HCT116 (cell line): ENCODE data around the gene SPAG6. TPM values are rescaled to one million over a fixed set of nuclear protein-coding genes. Genes with fewer than 3 reads are reported as not detected.

Experiments
- ATAC-seq: fragments of 200-7000 bp; cut with Tn5 transposase; 2 replicates; pipeline ENCODE4 v1.9.1; 2020; ENCODE audit warnings: mild to moderate bottlenecking, moderate library complexity
- BruUV-seq: library from RNA; stranded (reverse); fragments of 400-500 nt; replicated peaks from 2 replicates; lab custom pipeline; 2021; lab: Mats Ljungman, UMichigan
- CTCF ChIA-PET: fragments of 300-600 bp; sonication (Branson Sonifier 250); formaldehyde crosslinking; loops from one replicate; lab custom pipeline; 2021; ENCODE audit warnings: antibody characterized with exemption; lab: Charles Lee
- POLR2A ChIA-PET: fragments of 300-600, 350-600 bp; sonication (Branson Sonifier 250); formaldehyde crosslinking; loops from one replicate; lab custom pipeline; 2021; ENCODE audit warnings: antibody characterized with exemption; lab: Charles Lee
- RAD21 ChIA-PET, 2 experiments: fragments of 300-600 bp; sonication (Branson Sonifier 250); formaldehyde crosslinking; loops; one replicate each; lab custom pipeline; 2023; ENCODE audit warnings: low total read pairs in 2 of 2; ENCODE audit not compliant: uncharacterized antibody in 2 of 2, unreplicated experiment in 2 of 2, low non-redundant PET in 1 of 2; lab: Charles Lee
- DNase-seq: peaks from one replicate; pipeline ENCODE4 v3.0.0-alpha.2; 2010; ENCODE audit warnings: low read depth, low spot score
- H2AFZ ChIP-seq: fragments of 200-600 bp; shearing (Covaris generic), sonication (generic); 2 replicates; pipeline ENCODE4 v1.6.1; 2017; ENCODE audit warnings: low read depth, mixed run types, mixed read lengths, antibody characterized with exemption, low read length; ENCODE audit not compliant: poor library complexity, severe bottlenecking
- H3K27ac ChIP-seq: 2 replicates; pipeline ENCODE4 v1.5.1; 2012; ENCODE audit warnings: low read depth, low read length
- H3K27me3 ChIP-seq: fragments of 200-600 bp; sonication (generic); 2 replicates; pipeline ENCODE4 v1.6.1; 2016; ENCODE audit warnings: mixed run types, low read length, mixed read lengths; ENCODE audit not compliant: insufficient read depth
- H3K36me3 ChIP-seq, 2 experiments: fragments of 200-500 bp in 1 of 2; fragments of 200-600 bp in 1 of 2; sonication (Bioruptor generic) in 1 of 2; sonication (generic) in 1 of 2; 2 replicates each; pipeline versions ENCODE4 v1.5.1 to v1.6.1; 2014 to 2016; ENCODE audit warnings: low read length in 2 of 2, inconsistent platforms in 1 of 2, mixed read lengths in 1 of 2, mixed run types in 1 of 2; ENCODE audit not compliant: insufficient read depth in 2 of 2, control insufficient read depth in 1 of 2
- H3K4me1 ChIP-seq, 2 experiments: fragments of 200-600 bp in 1 of 2; sonication (generic) in 1 of 2; 2 replicates each; pipeline versions ENCODE4 v1.5.1 to v1.6.1; 2012 to 2017; ENCODE audit warnings: low read length in 2 of 2, inconsistent platforms in 1 of 2, mild to moderate bottlenecking in 1 of 2, mixed read lengths in 1 of 2, mixed run types in 1 of 2, moderate library complexity in 1 of 2; ENCODE audit not compliant: insufficient read depth in 2 of 2, control insufficient read depth in 1 of 2
- H3K4me2 ChIP-seq: fragments of 200-600 bp; sonication (generic); 2 replicates; pipeline ENCODE4 v1.6.1; 2017; ENCODE audit warnings: mixed run types, low read length, mixed read lengths
- H3K4me3 ChIP-seq, 2 experiments: fragments of 200-600 bp in 1 of 2; sonication (generic) in 1 of 2; replicated peaks in 1 of 2; 2 replicates each; pipeline ENCODE4 v1.5.1; 2011 to 2016; ENCODE audit warnings: low read length in 2 of 2, control low read depth in 1 of 2, low read depth in 1 of 2, mild to moderate bottlenecking in 1 of 2, mixed read lengths in 1 of 2, mixed run types in 1 of 2
- H3K79me2 ChIP-seq: fragments of 200-600 bp; sonication (generic); 2 replicates; pipeline ENCODE4 v1.6.1; 2017; ENCODE audit warnings: mild to moderate bottlenecking, mixed run types, low read length, moderate library complexity, mixed read lengths; ENCODE audit not compliant: insufficient read depth
- H3K9ac ChIP-seq: fragments of 200-600 bp; sonication (generic); 2 replicates; pipeline ENCODE4 v1.6.1; 2016; ENCODE audit warnings: low read length, mixed read lengths
- H3K9me2 ChIP-seq: fragments of 200-600 bp; sonication (generic), shearing (Covaris generic); 2 replicates; pipeline ENCODE4 v1.6.1; 2017; ENCODE audit warnings: mixed run types, mild to moderate bottlenecking, moderate library complexity; ENCODE audit not compliant: insufficient read depth
- H3K9me3 ChIP-seq, 2 experiments: fragments of 200-500 bp in 1 of 2; fragments of 200-600 bp in 1 of 2; sonication (Bioruptor generic) in 1 of 2; sonication (generic) in 1 of 2; 2 replicates each; pipeline ENCODE4 v1.6.1; 2014 to 2017; ENCODE audit warnings: low read length in 2 of 2, mixed read lengths in 2 of 2, inconsistent platforms in 1 of 2, low read depth in 1 of 2, mild to moderate bottlenecking in 1 of 2, mixed run types in 1 of 2, moderate library complexity in 1 of 2; ENCODE audit not compliant: control insufficient read depth in 1 of 2, insufficient read depth in 1 of 2
- H4K20me1 ChIP-seq: fragments of 200-600 bp; sonication (generic), shearing (Covaris generic); 2 replicates; pipeline ENCODE4 v1.6.1; 2017; ENCODE audit warnings: mixed run types, mild to moderate bottlenecking, moderate library complexity; ENCODE audit not compliant: insufficient read depth
- CBX3 ChIP-seq: IDR thresholded peaks from 2 replicates; pipeline ENCODE4 v1.6.1; 2012; ENCODE audit warnings: low read depth
- CEBPB ChIP-seq: IDR thresholded peaks from 2 replicates; pipeline ENCODE4 v1.6.1; 2012; ENCODE audit warnings: low read depth
- EGR1 ChIP-seq: IDR thresholded peaks from 2 replicates; pipeline ENCODE4 v1.6.1; 2012; ENCODE audit warnings: low read depth
- ELF1 ChIP-seq: IDR thresholded peaks from 2 replicates; pipeline ENCODE4 v1.6.1; 2012; ENCODE audit warnings: low read depth, borderline replicate concordance
- EZH2 ChIP-seq: fragments of 200-600 bp; sonication (generic); IDR thresholded peaks from 2 replicates; pipeline ENCODE4 v1.6.1; 2017; ENCODE audit warnings: antibody characterized with exemption, mixed run types
- EZH2phosphoT487 ChIP-seq: fragments of 200-600 bp; IDR thresholded peaks from 2 replicates; pipeline ENCODE4 v1.6.1; 2018; ENCODE audit warnings: antibody characterized with exemption, borderline replicate concordance
- FOSL1 ChIP-seq: IDR thresholded peaks from 2 replicates; pipeline ENCODE4 v1.6.1; 2012; ENCODE audit warnings: low read depth
- JUND ChIP-seq: IDR thresholded peaks from 2 replicates; pipeline ENCODE4 v1.6.1; 2012
- POLR2A ChIP-seq: IDR thresholded peaks from 2 replicates; pipeline ENCODE4 v1.7.0; 2011; ENCODE audit warnings: borderline replicate concordance; ENCODE audit not compliant: insufficient read depth, insufficient read length; ENCODE audit errors: extremely low read depth
- POLR2AphosphoS5 ChIP-seq: IDR thresholded peaks from 2 replicates; pipeline ENCODE4 v1.6.1; 2011; ENCODE audit warnings: mild to moderate bottlenecking, low read depth, low read length, moderate library complexity
- RAD21 ChIP-seq: IDR thresholded peaks from 2 replicates; pipeline ENCODE4 v1.6.1; 2012; ENCODE audit warnings: low read depth, mild to moderate bottlenecking
- SIN3A ChIP-seq: IDR thresholded peaks from 2 replicates; pipeline ENCODE4 v1.6.1; 2012; ENCODE audit warnings: low read depth
- SP1 ChIP-seq: IDR thresholded peaks from 2 replicates; pipeline ENCODE4 v1.6.1; 2012; ENCODE audit warnings: low read depth
- SRF ChIP-seq: IDR thresholded peaks from 2 replicates; pipeline ENCODE4 v1.6.1; 2012; ENCODE audit warnings: low read depth
- ZFX ChIP-seq: fragments of 450-650 bp; IDR thresholded peaks from 2 replicates; pipeline ENCODE4 v1.6.1; 2017
- ZNF274 ChIP-seq: fragments of 200-500 bp; sonication (Bioruptor generic); IDR thresholded peaks from 2 replicates; pipeline ENCODE4 v1.6.1; 2014; ENCODE audit warnings: mild to moderate bottlenecking, low read depth, low read length, inconsistent platforms
- intact Hi-C: fragments of 100-400 bp; cut with micrococcal nuclease; formaldehyde crosslinking; loops from 2 replicates; pipeline ENCODE4 v1.10.0; 2022
- total RNA-seq: library from RNA; stranded (reverse); gene quantifications from one replicate; pipeline ENCODE4 v1.2.1, GENCODE V29; 2021; ENCODE audit not compliant: unreplicated experiment
- TF ChIP-seq, protein P1 (sequence below): IDR thresholded peaks from 2 replicates; pipeline ENCODE4 v1.6.1; 2011; ENCODE audit warnings: mild to moderate bottlenecking, low read length, moderate library complexity; ENCODE audit not compliant: insufficient replicate concordance; ENCODE audit errors: extremely low read depth
- TF ChIP-seq, protein P2 (sequence below), 3 experiments: fragments of 200-600 bp in 1 of 3; sonication (generic) in 1 of 3; IDR thresholded peaks in 2 of 3; conservative IDR thresholded peaks in 1 of 3; 2 replicates each; pipeline ENCODE4 v1.5.1; 2012 to 2017; ENCODE audit warnings: low read depth in 2 of 3, low read length in 2 of 3, antibody characterized with exemption in 1 of 3, borderline replicate concordance in 1 of 3, control low read depth in 1 of 3, mild to moderate bottlenecking in 1 of 3, mixed read lengths in 1 of 3, mixed run types in 1 of 3, moderate library complexity in 1 of 3; ENCODE audit not compliant: insufficient read depth in 1 of 3
- TF ChIP-seq, protein P3 (sequence below): IDR thresholded peaks from 2 replicates; pipeline ENCODE4 v1.6.1; 2012

The SPAG6 gene
- total RNA-seq, 1 experiment from 2014 or later = not detected

DNA sequence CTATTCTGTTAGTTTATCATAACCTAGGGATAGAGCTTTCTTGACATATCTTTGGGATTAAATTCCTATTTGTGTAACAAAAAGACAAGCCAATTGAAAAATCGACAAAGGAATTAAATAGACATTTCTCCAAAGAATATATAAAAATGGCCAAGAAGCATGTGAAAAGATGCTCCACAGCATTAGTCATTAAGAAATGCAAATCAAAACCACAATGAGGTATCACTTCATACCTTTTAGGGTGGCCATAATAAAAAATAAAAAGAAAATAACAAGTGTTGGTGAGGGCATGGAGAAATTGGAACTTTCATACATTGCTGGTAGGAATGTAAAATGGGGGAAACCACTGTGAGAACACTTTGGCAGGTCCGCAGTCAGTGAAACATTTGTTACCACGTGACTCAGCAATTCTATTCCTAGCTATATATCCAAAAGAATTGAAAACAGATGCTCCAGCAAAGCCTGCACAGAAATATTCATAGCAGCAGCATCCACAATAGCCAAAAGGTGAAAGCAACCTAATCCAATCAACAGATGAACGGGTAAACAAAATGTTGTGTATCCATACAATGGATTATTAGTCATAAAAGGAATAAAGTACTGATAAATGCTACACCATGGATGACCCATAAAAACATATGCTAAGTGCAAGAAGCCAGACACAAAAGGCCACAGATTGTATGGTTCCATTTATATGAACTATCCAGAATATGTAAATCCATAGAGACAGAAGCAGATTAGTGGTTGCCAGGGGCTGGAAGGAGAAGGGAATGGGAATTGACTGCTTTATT, 20.5 kb downstream of the SPAG6 start:
- H3K27me3 ChIP-seq = no peaks in the 10 kb centered on the region
- no peaks in the 10 kb centered on the region for H3K79me2 ChIP-seq
- H3K4me3 ChIP-seq = no peak overlapping the region
- no peaks in the 10 kb centered on the region for H3K4me1 ChIP-seq
- ChIA-PET RAD21 (no interaction called here), POLR2A (no interaction called here), CTCF (no interaction called here)
- no peak overlapping the region for H3K27ac ChIP-seq
- ATAC-seq (no peak), DNase-seq (no peak)
- intact Hi-C loops = no loop called here
- H3K4me2 ChIP-seq = no peak overlapping the region
- no peaks in the 10 kb centered on the region for H3K36me3 ChIP-seq
- TF ChIP-seq SIN3A (no peak), ZFX (no peak), POLR2AphosphoS5 (no peak), EZH2phosphoT487 (no peak), SRF (no peak), ELF1 (no peak)
- no TSS peak for BruUV-seq
- no peaks in the 10 kb centered on the region; the same call in 1 of the 2 replicates for H3K9me2 ChIP-seq
- H2AFZ ChIP-seq = peak overlapping the region; percentile 10
- H3K9ac ChIP-seq = no peak overlapping the region
- no peaks in the 10 kb centered on the region for H4K20me1 ChIP-seq
- H3K9me3 ChIP-seq = no peaks in the 10 kb centered on the region

DNA sequence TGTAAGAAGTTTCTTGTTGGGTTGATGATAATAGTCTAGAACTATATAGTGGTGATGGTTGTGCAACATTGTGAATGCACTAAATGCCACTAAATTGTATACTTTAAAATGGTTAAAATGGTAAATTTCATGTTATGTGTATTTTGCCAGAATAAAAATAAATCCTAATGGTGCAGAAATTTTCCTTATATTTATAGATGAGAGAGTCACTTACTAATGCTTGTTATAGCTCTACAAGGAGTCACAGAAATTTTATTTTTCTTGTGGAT, 21.1 kb downstream of the SPAG6 start:
- intact Hi-C loops = no loop called here
- Histone ChIP-seq H3K27me3 (no peaks in the 10 kb centered on the region), H3K9ac (no peak overlapping the region), H3K9me3 (no peaks in the 10 kb centered on the region), H3K4me3 (no peak overlapping the region), H2AFZ (peak overlapping the region; percentile 10), H3K4me2 (no peak overlapping the region), H3K4me1 (no peaks in the 10 kb centered on the region), H4K20me1 (no peaks in the 10 kb centered on the region), H3K79me2 (no peaks in the 10 kb centered on the region), H3K9me2 (no peaks in the 10 kb centered on the region; the same call in 1 of the 2 replicates), H3K27ac (no peak overlapping the region), H3K36me3 (no peaks in the 10 kb centered on the region)
- RAD21 ChIA-PET = no interaction called here
- DNase-seq (no peak), ATAC-seq (no peak)
- POLR2A ChIA-PET = no interaction called here
- CTCF ChIA-PET = no interaction called here
- BruUV-seq = no TSS peak
- TF ChIP-seq EZH2 = no peak
- TF ChIP-seq JUND = no peak
- TF ChIP-seq ZNF274 = no peak
- TF ChIP-seq CBX3 = no peak
- no peak for TF ChIP-seq POLR2A
- TF ChIP-seq, protein P1, sequence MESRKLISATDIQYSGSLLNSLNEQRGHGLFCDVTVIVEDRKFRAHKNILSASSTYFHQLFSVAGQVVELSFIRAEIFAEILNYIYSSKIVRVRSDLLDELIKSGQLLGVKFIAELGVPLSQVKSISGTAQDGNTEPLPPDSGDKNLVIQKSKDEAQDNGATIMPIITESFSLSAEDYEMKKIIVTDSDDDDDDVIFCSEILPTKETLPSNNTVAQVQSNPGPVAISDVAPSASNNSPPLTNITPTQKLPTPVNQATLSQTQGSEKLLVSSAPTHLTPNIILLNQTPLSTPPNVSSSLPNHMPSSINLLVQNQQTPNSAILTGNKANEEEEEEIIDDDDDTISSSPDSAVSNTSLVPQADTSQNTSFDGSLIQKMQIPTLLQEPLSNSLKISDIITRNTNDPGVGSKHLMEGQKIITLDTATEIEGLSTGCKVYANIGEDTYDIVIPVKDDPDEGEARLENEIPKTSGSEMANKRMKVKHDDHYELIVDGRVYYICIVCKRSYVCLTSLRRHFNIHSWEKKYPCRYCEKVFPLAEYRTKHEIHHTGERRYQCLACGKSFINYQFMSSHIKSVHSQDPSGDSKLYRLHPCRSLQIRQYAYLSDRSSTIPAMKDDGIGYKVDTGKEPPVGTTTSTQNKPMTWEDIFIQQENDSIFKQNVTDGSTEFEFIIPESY = no peak
- TF ChIP-seq, protein P2, sequence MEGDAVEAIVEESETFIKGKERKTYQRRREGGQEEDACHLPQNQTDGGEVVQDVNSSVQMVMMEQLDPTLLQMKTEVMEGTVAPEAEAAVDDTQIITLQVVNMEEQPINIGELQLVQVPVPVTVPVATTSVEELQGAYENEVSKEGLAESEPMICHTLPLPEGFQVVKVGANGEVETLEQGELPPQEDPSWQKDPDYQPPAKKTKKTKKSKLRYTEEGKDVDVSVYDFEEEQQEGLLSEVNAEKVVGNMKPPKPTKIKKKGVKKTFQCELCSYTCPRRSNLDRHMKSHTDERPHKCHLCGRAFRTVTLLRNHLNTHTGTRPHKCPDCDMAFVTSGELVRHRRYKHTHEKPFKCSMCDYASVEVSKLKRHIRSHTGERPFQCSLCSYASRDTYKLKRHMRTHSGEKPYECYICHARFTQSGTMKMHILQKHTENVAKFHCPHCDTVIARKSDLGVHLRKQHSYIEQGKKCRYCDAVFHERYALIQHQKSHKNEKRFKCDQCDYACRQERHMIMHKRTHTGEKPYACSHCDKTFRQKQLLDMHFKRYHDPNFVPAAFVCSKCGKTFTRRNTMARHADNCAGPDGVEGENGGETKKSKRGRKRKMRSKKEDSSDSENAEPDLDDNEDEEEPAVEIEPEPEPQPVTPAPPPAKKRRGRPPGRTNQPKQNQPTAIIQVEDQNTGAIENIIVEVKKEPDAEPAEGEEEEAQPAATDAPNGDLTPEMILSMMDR (IDR thresholded peaks at IDR 0.05 in 2 of 3, conservative IDR thresholded peaks at IDR 0.05 in 1 of 3; ENCODE audit: borderline replicate concordance in 1 of 3, insufficient read depth in 1 of 3, low read depth in 2 of 3, low read length in 2 of 3) = no peak
- no peak for TF ChIP-seq ELF1
- no peak for TF ChIP-seq SP1
- TF ChIP-seq, protein P3, sequence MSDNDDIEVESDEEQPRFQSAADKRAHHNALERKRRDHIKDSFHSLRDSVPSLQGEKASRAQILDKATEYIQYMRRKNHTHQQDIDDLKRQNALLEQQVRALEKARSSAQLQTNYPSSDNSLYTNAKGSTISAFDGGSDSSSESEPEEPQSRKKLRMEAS = no peak
- no peak for TF ChIP-seq POLR2AphosphoS5
- TF ChIP-seq FOSL1 = no peak
- TF ChIP-seq EZH2phosphoT487 = no peak
- no peak for TF ChIP-seq SRF
- no peak for TF ChIP-seq CEBPB
- no peak for TF ChIP-seq EGR1
- no peak for TF ChIP-seq RAD21
